Hippocampal formation (tissue), 2 donors: ENCODE results near the gene SCARF2.
A peak's percentile ranks its signal among the peaks of the same experiment; 100 is the strongest.

ENCODE experiments used
- DNase-seq, 2 donors: peaks; one replicate each; lab custom pipeline; 2025; lab: John Stamatoyannopoulos, UW

Gene SCARF2

DNA sequence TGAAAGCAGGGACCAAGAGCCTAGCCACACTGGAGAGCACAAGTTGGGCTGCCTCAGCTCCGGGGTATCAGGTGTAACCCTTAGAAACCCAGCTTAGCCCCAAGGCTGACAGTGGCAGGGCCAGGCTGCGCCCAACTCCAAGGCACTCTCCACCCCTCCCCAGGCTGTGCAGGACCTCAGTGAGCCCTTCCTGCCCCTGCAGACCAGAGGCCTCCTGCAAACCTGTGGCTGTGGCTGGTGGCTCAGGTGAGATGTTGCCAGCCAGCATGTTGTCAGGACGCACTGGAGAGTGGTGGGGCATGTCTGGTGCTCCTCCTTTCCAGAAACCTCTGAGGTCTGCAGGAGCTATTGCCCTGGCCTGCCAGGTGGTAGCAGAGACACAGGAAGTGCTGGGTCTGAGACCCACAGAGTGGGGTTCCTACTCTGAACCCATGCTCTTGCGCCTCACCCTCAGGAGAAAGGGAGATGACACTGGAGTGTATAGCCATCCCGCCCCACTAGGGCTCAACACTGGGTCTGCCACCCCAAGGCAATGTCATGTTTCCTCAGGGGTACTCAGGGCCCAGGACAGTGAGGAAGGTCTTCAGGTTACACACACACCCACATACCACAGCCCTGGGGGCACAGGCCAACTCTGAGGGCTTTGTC is 2.4 kb upstream of the SCARF2 start:
- DNase-seq, result no peak

DNA sequence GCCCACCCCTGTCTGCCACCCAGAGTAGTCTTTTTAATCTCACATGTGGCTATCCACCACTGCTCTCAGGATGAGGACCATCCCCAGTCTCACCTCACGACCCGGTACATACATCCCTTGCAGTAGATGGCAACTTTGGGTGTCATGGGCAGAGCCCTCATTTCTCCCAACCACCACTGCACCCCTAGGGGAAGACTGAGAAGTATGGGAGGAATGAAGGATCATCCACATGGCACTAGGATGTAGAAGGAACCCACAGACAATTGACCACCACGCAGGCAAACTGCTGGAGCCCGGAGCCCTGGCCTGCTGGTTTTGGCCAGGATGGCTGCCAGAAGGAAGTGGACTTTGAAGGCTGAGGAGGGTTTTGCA is 1.9 kb upstream of the SCARF2 start:
- DNase-seq, result no peak

DNA sequence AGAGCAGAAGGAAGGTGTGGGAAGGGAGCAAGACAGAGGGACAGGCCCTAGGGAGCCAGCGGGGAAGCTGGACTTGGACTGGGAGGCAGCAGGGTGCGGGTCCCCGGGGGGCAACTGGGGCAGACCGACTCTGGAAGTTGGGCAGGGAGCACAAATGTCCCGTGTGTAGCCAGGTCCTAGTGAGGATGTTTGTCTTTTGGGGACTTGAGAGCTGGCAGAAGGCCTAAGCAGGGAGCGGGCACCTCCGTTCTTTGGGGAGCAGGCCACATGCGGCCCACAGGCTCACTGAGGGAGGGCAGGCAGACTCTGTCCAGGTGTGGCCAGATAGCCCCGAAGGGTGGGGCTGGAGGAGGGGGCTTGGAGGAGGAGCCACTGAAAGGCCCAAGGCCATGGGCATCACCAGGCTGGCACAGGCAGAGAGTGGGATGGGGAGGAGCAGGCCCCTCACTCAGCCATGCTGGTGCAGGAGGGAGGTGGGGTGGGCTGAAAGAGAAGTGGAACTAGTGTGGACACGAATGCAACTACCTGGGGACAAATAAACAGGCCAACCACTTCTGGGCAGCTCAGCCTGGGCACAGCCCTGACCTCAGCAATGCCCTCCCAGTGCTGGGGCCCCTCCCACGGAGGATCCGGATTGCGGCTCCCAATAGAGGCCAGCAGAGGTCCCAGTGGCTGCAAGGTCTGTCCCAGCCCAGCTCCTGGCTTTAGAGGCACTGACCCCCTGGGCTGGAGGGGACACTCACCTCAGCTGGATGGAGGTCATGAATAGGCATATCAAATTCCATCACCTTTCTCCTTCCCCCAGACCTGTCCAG is 1.3 kb upstream of the SCARF2 start:
- DNase-seq, result no peak

GRCh38 chr22:20438427-20438677 is 727 bp upstream of the SCARF2 start:
- no peak for DNase-seq

- DNase-seq, result no peak
These were observed 635 bp downstream of the SCARF2 start for GRCh38 chr22:20436768-20437612.

DNA sequence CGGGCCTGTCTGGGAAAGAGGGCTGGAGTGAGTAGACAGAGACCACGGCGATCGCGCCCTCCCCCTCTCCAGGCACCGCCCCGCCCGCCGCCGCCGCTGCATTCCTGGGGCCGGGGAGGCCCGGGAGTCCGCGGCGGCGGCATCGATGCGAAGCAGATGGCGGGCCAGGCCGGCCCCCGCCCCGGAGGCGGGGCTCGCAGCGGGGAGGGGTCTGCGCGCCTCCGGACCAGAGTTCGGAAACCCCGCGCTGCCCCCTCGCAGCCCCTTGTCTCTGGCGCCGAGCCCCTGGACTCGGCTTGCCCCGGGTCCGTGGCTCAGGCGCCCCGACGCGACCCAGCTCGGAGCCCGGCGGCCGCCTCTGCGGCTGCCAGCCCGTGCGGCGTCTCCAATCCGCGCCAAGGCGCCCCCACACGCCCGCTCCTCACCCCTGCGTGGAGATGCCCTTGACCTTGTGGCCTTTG is 1.3 kb downstream of the SCARF2 start:
- DNase-seq, result no peak

GRCh38 chr22:20435436-20436306 is 2.0 kb downstream of the SCARF2 start:
- no peak for DNase-seq

DNA sequence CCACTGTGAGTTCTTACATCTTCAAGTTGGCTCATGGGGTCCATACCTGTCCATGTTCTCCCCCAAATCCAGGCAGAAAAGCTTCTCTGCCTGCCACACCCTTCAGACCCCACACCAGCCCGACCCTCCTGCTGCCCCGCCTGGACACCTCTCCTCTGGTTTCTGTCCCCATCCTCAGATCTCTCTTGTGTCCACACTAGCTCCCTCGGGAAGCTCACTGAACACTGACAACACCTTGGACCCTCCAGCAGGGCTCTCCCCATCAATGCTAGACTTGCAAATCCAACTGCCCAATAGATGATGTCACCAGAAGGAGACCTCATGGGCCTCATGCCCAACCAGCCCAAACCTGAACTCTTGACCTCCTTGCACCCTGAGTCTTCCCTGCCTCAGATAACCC is 2.9 kb downstream of the SCARF2 start:
- DNase-seq, result no peak

GRCh38 chr22:20434264-20434751 is 3.3 kb downstream of the SCARF2 start:
- DNase-seq, result no peak

GRCh38 chr22:20433686-20434241 is 3.9 kb downstream of the SCARF2 start:
- DNase-seq, result no peak

DNA sequence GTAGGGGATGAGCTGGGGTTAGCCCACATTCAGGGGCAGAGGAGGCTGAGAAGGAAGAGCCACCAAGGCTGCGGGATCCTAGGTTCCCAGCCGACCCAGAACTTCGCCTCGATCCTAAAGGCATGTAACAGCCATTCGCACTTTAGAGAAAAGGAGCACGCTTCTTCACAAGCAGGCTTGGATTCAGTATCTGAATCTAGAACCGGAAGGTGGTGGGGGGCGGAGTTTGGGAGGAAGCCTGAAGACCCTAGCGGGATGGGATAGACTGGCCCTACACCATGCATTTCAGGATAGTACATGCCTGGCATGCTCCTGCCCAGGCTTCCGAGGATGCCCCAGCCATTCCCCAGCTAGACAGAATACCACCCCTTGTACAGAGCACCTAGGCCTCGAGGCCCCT is 4.4 kb downstream of the SCARF2 start:
- DNase-seq, result no peak

DNA sequence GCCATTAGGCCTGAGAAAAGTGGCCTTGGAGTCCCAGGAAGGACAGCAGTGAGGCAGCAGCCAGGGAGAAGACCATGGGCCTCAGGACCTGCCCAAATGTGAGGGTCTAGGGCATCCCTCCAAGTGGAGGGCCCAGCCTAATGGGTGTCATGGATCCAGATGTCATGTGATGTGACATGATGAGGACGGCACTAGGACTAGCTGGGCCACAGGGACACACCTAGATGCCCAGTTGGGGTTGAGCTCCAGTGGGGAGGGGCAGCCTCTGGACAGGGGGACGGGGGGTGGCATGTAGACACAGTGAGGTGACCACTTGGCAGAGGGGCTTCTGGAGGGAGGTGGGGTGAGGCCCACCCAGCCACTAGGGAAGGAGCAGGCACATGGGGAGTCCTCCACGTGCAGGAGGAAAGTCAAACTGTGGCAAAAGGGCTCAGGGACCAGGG is 5.4 kb downstream of the SCARF2 start:
- no peak for DNase-seq

GRCh38 chr22:20431511-20432192 is 6.0 kb downstream of the SCARF2 start:
- no peak for DNase-seq

- DNase-seq, result no peak
These were observed 6.7 kb downstream of the SCARF2 start for GRCh38 chr22:20430720-20431510.

GRCh38 chr22:20430101-20430719 is 7.4 kb downstream of the SCARF2 start:
- no peak for DNase-seq

GRCh38 chr22:20429254-20430100 is 8.1 kb downstream of the SCARF2 start:
- DNase-seq, result peak in 1 of 2 donors; percentile 8

GRCh38 chr22:20428496-20429253 is 8.9 kb downstream of the SCARF2 start:
- no peak for DNase-seq

- no peak for DNase-seq
These were observed 9.6 kb downstream of the SCARF2 start for GRCh38 chr22:20427945-20428417.
